HG03521 (cell line): ENCODE data around the gene FANCE.

Source experiments
- ATAC-seq: cut with Tn5 transposase; IDR thresholded peaks from one replicate; pipeline ENCODE4 v1.9.1; 2021; ENCODE audit warnings: mild to moderate bottlenecking, moderate library complexity; ENCODE audit not compliant: unreplicated experiment

The FANCE gene

GRCh38 chr6:35452183-35453090 is at the start of gene FANCE:
TSS of gene FANCE (plus strand) at chr6:35452338. CDS start at chr6:35452546, 208 bp downstream.
- ATAC-seq: peak; percentile 86

- ATAC-seq: no peak
These were observed 49.3 kb upstream of the FANCE start for GRCh38 chr6:35402856-35403191.

GRCh38 chr6:35403544-35404442 is 48.3 kb upstream of the FANCE start:
- ATAC-seq: no peak

GRCh38 chr6:35406711-35407485 is 45.2 kb upstream of the FANCE start:
- no peak for ATAC-seq

GRCh38 chr6:35409245-35409644 is 42.9 kb upstream of the FANCE start:
- no peak for ATAC-seq

- ATAC-seq: no peak
These were observed 42.0 kb upstream of the FANCE start for GRCh38 chr6:35410131-35410530.

GRCh38 chr6:35411066-35411465 is 41.1 kb upstream of the FANCE start:
- ATAC-seq: no peak

DNA sequence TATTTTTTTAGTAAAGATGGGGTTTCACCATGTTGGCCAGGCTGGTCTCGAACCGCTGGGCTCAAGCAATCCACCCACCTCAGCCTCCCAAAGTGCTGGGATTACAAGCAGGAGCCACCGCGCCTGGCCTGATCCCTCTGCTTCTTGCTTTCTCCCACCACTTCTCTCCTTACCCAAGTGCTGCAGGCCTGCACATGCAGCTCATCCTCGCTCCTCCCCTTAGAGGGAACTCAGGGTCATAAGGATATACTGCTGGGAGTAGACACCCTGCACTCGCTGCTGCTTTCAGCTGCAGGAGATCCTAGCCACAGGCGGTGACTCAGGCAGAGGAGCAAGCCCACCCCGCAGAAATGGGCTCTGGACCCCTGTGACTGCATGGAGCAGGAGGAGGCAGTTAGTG is 40.0 kb upstream of the FANCE start:
- ATAC-seq: no peak

DNA sequence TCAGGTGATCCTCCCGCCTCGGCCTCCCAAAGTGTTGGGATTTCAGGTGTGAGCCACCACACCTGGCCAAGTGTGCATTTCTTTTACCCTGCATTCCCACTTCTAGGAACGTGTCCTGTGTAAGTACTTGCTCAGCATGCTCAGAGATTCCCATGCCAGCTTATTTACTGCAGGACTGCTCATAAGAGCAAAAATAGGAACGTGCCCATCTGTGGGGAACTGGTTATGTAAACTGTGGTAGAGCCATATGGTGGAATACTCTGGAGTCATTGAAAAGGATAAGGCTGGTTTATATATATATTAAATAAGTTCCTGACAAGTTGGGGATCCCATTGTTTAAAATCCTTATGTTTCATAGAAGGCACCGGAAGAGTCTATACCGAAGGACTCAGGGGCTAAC is 38.2 kb upstream of the FANCE start:
- no peak for ATAC-seq

DNA sequence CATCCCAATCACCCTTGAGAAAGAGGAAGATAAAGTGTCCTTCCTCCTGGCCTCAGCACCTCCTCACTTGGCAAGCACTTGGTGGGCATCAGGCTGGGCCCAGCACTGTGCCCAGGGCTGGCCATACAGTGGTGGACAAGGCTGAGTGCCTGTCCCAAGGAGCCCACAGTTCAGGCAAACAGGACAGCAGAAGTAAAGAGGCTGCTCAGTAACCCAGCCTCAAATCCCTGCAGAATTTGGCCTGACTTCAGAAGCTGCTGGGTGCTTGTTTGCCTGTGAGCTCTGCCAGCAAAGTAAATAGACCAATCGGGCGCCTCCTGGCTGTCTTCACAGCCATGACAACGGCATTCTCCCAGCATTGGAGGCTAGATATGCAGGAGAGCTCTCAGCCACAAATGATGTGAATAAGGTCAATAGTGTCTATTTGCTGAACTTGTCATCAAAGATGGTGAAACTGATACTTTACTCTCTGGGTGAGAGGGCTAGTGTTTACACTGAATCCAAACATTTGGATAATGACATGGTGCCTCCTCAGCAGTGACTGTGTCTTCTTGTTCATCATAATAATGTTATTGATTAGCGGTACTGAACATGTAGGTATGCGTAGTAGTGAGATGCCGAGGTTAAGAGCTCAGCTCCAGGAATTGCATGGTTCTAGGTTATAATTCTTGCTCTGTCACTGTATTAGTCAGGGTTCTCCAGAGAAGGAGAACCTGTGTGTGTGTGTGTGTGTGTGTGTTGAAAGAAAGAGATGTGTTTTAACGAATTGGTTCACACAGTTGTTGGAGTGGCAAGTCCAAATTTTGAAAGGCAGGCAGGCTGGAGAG is 36.9 kb upstream of the FANCE start:
- ATAC-seq: no peak

DNA sequence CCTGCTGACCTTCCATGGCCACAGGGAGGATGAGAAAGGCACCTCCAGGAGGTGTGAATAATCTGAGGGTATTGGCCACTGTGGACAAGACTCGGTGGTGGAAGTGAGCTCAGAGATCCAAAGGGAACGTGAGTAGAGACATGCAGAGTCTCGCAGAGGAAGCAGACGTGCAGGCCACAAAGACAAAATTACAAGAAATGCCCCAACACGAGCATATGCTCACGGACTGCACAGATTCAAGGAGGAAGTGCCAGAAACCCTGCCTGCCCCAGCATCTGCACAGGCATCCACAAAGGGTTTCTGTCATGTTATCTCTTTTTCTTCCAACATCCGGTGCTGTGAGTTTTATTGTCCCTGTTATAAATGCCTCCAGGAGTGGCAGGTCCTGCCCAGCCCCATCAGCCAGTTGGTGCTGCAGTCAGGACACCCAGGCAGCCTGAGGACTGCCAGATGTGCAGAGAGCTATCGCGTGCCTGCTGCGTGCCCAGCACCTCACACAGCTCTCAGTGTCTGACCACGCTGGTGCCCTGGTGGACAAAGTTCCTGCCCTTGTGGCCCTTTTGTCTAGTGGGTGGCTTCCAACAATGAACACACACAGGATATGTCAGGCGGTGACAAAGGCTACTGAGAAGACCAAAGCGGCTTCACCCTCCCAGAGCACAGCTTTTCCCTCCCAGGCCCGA is 34.0 kb upstream of the FANCE start:
- no peak for ATAC-seq

DNA sequence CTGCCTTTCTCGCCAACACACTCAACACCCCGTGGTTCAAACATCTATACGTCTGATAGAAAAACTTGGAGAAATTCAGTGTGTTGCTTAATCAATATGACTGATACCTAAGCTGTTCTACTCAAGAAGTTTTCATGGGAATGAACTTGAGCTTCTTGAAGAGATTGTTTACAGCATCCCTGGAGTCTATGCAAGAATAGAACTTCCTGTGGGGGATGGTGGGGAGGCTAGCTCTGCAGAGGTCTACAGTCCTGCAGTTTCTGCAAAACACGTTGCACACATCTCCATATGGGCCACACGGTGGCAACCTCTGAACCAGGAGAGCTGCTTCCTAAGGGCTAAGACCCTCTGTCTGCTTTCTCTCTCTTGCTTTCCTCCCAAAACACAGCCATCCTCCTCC is 32.7 kb upstream of the FANCE start:
- no peak for ATAC-seq

GRCh38 chr6:35419961-35420360 is 32.2 kb upstream of the FANCE start:
- ATAC-seq: no peak

- ATAC-seq: no peak
These were observed 26.9 kb upstream of the FANCE start for GRCh38 chr6:35425284-35425683.

DNA sequence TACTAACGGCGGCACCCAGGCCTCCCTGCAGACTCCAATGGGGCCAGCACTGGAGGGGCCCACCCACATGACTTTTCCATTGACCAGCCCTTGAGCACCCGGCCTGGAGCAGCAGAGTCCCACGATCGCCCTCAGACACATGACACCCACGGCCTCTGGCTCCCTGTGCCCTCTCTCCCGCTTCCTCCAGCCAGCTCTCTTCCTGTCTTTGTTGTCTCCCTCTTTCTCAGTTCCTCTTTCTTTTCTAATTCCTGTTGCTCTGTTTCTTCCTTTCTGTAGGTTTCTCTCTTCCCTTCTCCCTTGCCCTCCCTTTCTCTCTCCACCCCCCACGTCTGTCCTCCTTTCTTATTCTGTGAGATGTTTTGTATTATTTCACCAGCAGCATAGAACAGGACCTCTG is 26.1 kb upstream of the FANCE start:
- no peak for ATAC-seq

GRCh38 chr6:35427435-35427834 is 24.7 kb upstream of the FANCE start:
- no peak for ATAC-seq

GRCh38 chr6:35427851-35428321 is 24.3 kb upstream of the FANCE start:
- no peak for ATAC-seq

DNA sequence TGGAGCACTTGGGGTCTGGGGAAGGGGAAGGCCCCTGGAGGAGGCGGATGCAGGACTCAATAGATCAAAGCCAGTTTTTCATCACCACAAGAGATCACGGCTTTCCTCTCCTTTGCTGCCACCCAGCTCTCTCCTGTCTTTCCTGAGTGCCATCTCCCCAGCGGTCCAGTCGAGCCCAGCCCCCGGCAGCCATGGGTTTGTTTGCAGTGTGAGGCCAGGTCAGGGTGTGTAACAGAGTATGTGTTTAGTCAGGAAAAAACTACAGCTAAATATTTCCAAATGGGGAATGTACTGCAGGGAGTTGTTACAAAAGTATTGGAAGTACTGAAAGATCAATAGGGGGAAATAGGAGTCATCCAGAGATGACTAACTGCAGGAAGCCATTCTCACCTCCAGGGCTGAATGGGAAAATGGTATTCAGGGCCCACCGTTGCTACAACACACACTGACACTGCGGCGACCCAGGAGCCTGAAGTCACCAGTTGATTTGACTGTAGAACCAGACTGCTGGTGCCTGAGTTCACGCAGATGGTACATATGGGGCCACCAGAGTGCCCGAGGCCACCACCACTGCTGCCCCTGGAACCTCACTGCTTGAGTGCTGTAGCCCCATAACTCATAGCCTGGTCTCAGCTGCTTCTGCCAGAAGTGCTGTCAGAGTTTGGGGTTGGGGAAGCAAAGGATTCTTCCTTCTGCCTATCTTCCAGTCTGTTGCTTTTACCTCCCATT is 23.6 kb upstream of the FANCE start:
- ATAC-seq: no peak

- no peak for ATAC-seq
These were observed 22.7 kb upstream of the FANCE start for GRCh38 chr6:35429463-35429862.
